Hematopoietic multipotent progenitor cell treated with erythropoietin and hydrocortisone succinate and interleukin-3 and kit ligand, for 6 days (in vitro differentiated cells): ENCODE results near the gene IGSF9B.

Source experiments
- DNase-seq: peaks from one replicate; pipeline ENCODE4 v3.0.0-alpha.2; 2015

The IGSF9B gene

DNA sequence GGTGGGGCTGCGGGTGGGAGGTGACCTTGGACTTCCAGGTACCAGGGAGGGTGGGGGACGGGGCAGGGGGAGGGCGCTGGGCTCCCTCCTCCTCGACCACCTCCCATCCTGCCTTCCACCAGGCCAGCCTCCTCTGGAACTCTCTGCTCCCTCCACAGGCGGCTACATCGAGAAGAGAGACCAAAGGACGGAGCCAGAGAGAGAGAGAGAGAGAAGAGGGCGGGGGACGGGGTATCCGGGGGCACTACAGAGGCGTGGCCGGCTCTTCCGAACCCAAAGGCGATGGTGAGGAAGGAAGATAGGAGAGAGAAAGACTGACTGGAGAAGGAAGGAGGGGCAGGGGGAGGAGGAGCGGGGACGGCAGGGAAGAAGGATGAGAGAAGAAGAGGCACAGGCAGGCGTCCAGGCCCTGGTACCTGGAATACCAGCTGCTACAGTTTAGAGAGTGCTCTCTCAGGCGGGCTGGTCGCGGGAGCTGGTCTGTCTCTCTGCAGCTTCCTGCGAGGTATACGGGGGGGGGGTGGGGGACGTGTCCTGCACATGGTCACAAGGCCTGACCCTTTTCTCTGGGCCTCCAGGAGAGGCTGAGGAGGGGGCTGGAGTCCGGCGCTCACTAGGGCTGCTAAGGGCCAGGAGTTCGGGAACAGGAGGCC is 38.0 kb downstream of the IGSF9B start:
- DNase-seq, result no peak

DNA sequence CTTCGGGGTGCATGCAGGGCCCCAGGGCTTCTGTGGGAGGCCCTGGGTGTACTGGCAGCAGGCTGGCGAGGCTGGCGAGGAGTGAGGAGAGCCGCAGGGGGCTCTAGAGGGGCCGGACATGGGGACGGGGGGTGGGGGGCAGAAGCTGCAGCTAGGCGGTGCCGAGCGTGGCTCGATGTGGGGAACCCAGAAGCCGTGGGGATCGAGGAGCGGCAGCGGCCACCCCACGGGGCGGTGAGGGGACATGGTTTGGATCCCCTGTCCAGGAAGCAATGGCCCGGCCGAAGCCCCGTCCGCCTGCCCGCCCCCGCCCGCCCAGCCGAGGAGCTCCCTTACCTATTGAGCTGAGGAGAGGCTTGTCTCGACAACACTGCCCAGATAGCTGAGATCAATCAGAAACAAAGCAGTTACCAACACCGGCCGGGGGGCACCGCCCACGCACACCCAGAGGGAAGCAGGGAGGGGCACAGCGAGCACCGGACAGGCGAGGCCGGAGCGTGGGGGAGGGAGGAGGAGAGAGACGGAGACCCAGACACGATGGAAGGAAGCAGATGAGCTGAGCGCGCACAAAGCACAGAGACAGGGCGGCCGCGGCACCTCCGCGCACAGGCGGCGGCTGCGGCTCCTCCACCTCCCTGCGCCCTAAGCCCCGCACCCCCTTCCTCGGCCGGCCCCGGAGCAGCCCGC is 38.7 kb downstream of the IGSF9B start:
- DNase-seq, result no peak

DNA sequence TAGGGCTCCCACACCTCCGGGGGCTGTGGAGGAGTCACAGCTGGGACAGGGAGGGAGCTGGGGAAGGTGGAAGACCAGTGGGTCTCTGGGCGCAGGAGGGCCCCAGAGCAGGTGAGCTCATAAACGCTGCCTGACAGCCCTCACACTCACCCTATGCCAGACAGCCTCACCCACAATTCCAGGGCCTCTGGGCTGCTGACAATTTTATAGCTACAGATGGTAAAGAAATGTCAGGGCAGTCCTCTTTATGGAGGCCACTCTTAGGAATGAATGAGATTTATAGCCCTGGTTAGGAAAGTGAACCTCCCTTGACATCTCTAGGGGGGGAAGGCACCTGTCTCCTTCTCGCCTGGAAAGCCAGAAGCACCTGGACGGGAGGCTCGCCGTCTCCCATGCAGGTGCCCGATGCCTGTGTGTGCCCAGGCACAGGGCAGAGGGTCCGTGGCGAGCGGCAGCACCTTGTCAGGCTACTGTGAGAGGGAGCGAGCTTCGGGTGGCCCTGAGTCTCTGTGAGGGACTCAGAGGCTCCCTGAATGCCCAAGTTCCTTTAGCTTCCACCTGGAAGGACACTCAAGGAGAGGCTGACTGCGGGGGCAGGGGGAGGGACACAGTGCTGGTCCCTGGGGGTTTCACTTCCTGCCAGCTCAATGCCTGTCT is 39.9 kb downstream of the IGSF9B start:
- no peak for DNase-seq

DNA sequence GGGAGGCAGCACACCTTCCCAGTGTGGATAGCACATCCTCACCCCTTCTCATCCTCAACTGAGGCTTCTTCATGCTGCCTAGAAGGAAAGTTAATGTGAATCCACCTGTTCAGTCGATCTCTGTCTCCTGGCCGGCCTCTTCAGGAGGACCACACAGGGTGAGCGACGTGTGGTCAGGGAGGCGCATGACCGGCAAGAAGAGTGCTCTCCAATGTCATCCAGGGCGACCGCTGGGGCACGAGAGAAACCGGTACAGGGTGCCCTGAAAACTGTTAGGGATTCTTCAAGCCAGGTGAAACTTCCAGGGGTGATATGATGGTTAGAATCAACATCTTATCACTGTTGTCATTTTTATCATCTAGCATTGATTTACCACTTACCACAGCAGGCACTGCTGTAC is 43.0 kb downstream of the IGSF9B start:
- no peak for DNase-seq

DNA sequence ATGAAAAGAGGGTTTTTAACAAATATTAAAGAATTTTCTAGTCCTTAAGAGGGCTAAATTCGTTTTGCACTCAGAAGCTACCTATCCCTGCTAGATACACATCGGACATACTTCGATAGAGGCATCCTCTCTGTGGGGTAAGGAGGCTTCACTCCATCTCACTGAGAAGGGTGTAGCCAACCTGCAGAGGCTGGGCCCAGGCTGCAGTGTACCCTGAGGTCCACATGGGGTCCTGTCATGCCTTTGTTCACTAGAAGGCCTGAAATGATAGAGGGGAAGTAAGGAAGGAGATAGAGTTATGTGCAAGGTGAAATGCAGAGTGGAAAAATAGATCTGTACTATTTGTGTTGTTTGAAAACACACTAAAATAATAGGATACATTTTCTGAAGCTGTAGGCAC is 45.6 kb downstream of the IGSF9B start:
- DNase-seq, result peak; percentile 41

DNA sequence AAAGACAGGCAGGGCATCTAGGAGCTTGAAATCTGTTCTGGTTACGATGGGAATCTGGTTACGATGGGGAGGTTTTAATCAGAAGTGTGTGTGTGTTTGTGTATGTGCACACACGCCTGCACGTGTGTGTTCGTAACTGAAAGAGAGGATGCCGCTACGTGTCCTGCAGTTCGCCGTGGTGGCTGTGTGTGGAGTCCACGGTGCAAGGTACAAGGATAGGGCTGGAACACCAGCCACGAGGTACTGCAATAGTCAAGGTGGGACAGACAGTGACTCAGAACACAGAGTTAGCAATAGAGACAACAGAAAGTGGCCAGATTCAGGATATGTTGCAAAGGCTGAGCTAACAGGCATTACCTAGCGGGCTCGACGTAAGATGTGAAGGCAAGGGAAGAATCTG is 46.7 kb downstream of the IGSF9B start:
- no peak for DNase-seq

DNA sequence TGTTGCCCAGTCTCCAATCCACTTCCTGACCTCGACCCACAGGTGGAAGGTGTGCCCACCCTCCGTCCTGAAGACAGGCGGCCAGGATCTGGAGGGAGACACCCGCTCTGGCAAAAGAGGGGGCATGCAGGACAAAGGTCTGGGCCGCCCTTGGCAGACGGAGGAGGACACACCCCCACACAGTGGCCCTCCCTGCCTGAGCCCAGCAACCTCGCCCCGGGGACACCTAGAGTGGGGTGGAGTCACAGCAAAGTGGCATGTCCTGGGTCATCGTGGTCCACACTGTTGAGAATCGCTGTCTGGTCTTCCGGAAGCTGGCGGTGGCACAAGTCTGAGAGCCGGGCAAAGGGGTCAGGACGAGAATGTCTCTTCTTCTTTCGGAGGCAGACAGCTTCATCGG is 47.9 kb downstream of the IGSF9B start:
- DNase-seq, result no peak

DNA sequence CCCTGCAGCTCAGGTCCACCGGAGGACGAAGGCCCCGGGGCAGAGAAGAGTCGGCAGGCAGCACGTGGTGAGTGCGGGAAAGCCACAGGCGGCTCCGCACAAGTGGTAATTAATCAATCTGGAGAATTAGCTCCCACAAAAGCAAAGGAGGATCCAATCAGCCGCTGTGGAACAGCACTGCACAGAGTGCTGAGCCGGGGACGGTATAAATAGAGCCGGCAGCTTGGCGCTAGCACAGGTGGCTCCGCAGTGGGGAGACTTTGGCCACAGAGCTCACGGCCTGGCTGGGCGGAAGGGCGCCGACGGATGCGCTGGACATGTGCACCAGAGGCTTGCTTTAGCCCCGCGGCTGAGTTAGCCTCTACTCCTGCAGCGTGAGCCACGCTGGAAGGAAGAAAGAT is 48.9 kb downstream of the IGSF9B start:
- DNase-seq, result no peak

DNA sequence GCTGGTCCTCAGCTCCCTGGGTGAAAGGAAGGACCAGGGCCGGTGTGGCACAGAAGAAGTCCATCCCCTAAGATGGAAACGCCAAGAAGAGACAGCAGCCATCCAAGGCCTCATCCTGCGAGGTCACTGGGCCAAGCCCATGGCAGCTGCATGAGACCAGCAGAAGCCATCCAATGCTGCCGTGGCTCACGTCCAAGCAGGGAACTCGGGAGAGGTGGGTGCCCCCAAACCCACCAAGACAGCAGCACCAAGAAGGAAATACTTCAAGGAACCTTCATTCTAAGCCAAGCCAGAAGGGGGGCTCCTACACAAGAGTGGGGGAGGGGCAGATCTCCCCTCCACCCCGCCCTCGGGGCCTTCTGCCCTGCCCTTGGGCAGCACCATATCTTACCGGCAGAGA is 49.6 kb downstream of the IGSF9B start:
- no peak for DNase-seq

DNA sequence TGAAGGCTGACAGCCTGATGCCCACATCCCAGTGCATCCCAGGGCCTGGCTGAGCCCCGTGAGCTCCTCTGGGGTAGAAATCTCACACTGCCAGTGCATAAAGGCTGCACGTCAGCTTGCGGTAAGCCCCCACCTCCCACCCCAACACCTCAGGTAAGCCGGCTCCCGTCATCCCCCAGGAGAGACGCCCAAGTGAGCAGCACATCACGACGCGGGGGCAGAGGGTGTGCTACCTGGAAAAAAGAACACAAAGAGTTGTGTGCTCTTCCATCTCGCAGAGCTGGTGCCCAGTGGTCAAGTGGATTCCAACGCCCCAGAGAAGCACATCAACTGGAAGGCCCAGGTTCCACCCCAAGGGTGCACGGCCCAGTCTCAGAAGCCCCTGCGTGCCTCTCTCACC is 50.0 kb downstream of the IGSF9B start:
- no peak for DNase-seq

DNA sequence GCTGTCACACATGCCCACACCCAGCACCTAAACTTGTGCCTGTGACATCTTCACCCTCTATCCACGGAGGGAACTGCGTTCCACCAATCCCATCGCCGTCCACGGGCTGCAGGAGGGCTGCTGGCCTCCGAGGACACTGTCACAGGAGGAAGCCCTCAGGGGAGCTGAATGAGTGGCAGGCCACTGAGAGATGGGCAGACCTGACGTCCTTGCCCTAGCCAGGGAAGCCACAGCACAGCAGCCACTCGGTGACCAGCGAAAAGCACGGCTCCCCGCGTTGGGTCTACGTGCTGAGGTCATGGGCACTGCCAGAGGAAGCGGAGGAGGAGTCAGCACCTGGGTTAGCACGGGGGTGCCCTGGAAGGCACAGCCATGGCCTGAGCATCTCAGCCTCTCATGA is 50.5 kb downstream of the IGSF9B start:
- DNase-seq, result no peak

DNA sequence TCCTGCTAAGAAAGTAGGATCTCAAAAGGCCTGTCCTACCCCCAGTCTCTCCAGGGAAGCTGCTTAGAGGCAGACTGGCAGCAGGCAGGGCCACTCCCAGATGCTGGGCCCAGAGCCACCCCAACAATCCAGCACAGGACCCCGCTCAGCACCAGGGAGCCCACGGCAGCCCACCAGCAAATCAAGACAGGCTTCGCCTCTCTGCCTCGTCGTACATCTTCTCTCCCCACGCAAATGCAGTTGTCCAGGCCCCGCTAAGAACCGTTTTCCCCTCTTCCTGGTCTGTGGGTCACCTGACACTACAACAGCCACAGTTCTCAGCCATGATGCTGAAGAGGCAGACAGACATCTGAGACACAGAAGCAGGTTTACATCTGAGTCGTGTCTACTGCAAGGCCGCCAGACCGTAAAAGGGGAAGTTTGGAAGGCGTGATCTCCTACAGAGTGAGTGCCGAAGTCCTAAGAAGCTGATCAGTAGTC is 51.1 kb downstream of the IGSF9B start:
- no peak for DNase-seq

DNA sequence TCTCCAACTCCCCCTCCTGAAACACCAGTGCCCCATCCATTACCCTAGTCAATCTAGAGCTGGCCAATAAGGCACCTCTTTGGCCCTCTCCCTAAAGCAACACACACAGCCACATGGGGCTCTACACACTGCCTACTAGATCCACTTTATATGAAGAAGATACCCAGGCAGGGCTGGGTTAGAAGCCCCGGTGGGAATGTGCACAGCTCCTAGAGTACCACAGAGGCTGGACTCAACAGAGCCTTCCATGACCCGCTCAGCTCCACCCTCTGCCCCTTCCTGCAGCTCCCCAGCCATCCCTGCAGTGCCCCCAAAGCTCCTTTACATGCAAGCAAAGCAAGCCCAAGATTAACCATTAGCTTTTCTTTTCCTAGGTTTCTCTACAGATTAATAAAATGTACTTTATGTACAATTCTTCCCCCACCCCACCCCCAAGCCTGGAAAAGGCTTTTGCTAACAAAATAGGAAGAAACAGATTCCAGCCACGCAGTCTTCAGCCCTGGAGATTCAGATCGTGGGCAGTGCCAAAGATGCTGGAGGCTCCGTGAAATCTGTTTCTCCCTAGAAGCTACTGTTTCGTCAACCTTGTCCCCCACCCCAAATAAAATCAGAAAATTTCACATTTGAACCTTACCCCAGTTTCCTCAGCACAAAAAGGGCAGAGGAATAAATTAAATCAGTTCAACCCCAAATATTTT is 51.8 kb downstream of the IGSF9B start:
- no peak for DNase-seq

DNA sequence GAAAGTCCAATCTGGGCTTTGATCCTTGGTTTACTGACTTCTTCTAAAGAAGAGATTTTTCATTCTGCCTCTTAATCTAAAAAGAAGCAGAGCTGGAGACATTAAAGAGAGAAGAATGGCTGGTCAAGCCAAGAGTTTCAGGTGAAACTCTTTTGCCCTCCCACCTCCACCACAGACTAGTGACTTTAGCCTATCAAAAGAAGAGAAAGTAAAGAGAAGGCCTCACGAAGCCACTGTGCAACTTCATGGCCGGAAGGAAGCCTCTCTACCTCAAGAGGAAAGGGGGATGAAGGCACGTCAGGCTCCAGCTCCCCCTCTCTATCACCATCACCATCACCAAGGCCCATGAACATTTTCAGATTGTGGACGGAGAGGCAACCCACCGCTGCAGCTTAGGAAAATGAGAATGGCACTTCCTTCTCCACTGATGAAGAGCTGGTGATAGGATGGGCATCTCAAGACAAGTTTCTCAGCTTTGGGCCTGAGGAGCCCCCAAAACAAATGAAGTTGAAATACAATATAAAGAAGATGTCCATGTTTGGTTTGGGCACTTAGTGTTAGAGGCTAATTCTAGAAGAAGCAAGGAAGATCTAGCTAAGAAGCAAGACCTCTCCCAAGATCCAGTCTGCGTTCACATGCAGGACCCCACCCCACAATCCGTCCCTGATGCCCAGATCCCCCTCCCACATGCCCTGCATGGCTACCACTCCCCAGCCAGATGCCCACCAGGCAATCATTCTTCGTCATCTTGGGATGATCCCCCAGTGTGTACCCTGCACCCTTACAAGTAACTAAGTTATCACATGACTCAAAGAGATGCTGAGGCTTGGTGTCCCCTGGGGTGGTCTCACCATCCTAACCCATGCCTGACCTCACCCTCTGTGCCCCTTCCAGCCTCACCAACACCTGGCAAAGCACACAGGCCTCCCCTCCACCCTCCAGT is 52.6 kb downstream of the IGSF9B start:
- DNase-seq, result no peak

DNA sequence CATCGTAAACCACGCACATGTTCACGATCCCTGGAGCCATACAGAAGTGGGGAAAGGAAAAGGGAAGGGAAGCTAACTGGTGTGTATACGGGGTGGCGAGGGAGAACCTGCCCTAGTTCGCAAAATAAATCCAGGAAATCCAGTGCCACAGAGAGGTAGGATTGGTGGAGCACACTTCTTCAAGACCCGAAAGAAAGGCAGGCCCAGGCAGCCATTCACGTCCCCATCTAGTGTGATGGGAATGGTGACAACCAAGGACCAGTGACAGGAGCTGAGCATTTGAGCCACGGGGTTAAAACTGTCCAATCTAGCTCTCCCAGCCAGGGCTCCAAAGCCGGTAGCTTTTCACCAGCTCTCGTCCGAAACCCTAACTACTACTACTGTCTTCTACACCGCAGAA is 53.7 kb downstream of the IGSF9B start:
- DNase-seq, result no peak

DNA sequence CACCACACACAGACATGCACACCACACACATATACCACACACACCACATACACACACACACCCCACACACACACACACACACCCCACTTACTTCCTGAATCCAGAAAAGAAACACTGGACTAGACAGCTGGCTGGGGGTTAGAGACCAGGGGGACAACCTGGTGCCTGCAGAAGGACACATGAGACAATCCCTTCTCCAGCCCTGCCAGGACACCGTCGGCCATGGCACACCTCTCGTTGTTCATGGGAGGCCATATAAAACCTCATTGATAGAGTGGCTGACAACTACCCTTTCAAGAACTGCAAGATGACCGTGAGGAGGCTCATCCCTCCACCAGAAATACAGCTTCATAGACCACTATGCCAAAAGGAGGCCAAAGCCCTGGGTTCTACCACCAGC is 54.3 kb downstream of the IGSF9B start:
- no peak for DNase-seq

DNA sequence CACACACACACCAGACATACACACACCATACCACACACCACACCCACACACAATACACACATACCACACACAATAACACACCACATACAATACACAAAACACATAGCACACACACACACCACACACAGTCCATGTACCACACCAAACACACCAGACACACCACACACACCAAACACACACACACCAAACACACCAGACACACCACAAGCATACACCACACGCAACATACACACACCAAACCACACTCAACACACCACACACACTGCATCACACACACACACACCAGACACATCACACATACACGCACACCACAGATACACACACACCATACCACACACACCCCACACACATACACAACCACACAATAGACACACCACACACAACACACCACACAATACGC is 54.8 kb downstream of the IGSF9B start:
- DNase-seq, result no peak

DNA sequence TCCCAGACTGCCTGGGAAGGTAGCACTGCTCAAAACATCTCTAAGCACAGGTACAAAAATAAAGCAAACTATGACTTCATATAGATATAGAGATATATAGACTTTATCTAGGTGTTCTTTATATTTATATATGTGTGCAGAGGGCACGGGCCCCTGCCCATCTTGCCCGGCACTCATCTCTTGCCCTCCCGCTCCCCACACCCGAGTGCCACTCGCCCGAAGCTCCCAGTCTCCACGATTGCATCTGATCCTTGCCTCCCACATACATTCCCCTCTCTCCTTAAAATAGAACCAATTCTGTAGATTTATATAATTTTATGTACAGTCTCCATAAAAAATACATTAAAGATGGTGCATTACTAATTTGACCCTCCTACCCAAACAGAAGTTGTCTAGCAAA is 55.5 kb downstream of the IGSF9B start:
- DNase-seq, result no peak

DNA sequence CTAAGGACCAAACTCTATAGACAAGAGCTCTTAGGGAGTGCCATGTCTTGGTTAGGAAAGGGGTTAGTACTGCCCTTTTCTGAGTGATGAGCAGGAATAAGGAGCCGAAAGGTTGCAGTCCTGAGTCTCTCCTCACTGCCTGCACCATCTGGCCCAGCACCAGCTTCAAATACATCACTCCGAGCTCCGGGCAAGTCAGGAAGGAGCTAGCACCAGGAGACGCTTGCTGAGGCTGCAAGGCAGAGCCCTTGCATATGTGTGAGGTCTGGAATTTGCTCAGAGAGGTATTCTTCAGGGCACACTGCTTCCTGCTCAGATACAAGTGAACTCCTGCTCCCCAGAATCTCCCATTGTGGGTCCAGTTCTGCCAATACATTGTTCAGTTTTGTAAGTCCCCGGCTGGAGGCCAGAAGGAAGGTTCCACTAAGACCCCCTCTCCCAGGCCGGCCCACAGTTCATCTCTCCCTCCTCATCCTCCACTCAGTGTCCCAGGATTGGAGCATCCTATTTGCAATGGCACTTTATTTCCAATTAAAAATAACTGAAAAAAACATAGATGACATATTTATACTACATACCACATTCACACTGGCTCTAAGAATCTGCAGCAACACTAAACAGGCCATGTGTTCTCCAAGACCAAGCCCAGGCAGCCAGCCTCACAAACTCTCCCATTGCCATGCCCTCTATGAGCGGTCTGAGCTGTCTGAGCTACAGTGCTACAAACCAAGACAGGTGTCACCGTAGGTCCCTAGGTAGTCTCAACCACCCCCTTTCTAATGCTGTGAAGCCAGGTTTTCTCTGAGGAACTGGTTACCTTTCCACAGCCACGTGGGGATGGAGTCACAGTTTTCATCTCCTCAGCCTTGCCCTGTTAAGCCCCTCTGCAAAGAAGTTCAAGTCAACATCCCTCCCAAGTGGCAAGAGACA is 56.3 kb downstream of the IGSF9B start:
- no peak for DNase-seq

DNA sequence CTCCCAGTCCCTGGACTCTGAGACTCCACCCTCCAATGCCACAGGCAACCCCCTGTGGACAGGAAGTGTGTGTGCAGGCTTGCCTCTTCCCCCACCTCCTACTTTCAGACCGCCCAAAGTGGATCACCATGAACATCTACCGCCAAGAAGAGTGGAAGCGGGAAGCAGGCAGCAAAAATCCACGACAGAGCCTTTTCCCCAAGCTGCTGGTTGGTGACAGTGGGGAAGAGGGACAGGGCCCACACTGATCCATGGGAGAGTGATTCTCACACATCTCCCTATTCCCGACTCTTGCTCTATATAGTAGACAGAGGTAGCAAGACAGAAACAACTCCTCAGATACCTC is 58.0 kb downstream of the IGSF9B start:
- no peak for DNase-seq

DNA sequence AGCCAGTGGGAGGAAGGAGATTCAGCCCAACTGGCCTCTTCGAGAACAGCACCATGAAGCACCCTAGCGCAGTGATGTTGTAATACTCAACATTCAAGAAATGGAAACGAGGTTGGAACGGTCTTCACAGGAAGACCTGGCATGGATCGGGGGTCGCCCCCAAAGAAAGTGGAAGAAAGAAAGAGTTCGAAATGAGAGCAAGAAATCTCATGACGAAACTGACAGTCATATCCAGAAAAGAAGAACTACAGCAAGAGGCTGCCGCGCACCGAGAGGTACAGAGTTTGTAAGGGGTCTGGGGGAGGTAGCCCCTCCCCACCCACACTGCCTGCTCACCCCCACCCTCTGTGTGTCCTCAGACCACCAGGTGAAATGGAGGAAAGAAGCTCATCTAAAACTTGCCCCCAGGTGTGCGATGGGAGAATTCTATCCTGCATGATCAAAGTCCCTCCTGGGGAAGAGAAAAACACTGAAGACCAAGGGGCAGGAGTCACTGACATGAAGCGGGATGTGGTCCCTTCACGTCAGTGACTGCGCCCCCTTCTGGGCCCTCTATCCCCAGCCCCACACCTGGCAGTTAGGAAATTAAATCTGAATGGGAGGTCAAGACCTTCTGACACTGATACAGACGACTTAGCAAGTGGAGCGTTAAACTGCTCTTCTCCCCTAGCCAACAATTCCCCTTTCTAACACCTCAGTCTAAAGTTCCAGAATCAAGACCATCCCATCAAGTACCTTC is 58.6 kb downstream of the IGSF9B start:
- DNase-seq, result no peak
